WERI-Rb-1 (cell line): ENCODE results near the gene TRIP11.

Source experiments
- DNase-seq: peaks from one replicate; pipeline ENCODE4 v3.0.0-alpha.2; 2020
- H3K27ac ChIP-seq: fragments of 250-450 bp; sonication (Bioruptor Pico); 2 replicates; pipeline ENCODE4 v1.5.1; 2020; ENCODE audit warnings: mild to moderate bottlenecking, moderate library complexity
- H3K27me3 ChIP-seq: fragments of 250-450 bp; sonication (Bioruptor Pico); 2 replicates; pipeline ENCODE4 v1.5.1; 2021; ENCODE audit warnings: mild to moderate bottlenecking, low read depth, moderate library complexity; ENCODE audit not compliant: insufficient read depth, severe bottlenecking
- H3K36me3 ChIP-seq: fragments of 250-450 bp; sonication (Bioruptor Pico); 2 replicates; pipeline ENCODE4 v1.5.1; 2020; ENCODE audit warnings: mild to moderate bottlenecking, moderate library complexity
- H3K4me3 ChIP-seq: 2 replicates; pipeline ENCODE4 v1.5.1; 2011; ENCODE audit warnings: low read depth, mild to moderate bottlenecking, control low read depth, low read length
- H3K9me3 ChIP-seq: fragments of 250-450 bp; sonication (Bioruptor Pico); 2 replicates; pipeline ENCODE4 v1.5.1; 2021; ENCODE audit warnings: mild to moderate bottlenecking, moderate library complexity; ENCODE audit not compliant: severe bottlenecking
- TF ChIP-seq, protein P1 (sequence below): IDR thresholded peaks from 2 replicates; pipeline ENCODE4 v1.5.1; 2011; ENCODE audit warnings: low read depth, mild to moderate bottlenecking, control low read depth, inconsistent platforms, low read length

The TRIP11 gene

DNA sequence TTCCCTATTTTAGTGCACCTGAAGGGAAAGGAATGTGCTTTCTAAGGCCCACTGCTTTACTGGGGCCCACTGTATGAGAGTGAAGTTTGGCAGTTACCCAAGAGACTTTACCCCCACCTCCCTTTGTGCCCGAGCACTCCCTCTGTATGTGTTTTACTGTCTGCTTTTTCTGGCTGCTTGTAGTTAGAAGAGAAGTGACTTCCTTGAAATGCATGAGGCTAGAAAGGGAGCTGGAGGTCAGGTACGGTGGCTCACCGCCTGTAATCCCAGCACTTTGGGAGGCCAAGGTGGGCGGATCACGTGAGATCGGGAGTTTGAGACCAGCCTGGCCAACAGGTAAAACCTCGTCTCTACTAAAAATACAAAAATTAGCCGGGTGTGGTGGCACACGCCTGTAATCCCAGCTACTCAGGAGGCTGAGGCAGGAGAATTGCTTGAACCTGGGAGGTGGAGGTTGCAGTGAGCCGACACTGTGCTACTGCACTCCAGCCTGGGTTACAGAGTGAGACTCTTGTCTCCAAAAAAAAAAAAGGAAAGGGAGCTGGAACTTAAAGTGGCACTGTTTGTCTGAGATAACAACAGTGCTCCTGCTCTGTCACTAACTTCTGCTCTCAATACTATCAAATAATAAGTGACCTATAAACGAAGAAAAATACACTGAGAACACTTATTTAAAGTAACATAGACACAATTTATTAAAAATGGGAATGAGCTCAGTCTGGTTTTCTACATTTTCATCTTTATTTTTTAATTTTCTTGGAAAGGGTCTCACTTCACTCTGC is 5.8 kb downstream of the TRIP11 start:
- TF ChIP-seq, protein P1, sequence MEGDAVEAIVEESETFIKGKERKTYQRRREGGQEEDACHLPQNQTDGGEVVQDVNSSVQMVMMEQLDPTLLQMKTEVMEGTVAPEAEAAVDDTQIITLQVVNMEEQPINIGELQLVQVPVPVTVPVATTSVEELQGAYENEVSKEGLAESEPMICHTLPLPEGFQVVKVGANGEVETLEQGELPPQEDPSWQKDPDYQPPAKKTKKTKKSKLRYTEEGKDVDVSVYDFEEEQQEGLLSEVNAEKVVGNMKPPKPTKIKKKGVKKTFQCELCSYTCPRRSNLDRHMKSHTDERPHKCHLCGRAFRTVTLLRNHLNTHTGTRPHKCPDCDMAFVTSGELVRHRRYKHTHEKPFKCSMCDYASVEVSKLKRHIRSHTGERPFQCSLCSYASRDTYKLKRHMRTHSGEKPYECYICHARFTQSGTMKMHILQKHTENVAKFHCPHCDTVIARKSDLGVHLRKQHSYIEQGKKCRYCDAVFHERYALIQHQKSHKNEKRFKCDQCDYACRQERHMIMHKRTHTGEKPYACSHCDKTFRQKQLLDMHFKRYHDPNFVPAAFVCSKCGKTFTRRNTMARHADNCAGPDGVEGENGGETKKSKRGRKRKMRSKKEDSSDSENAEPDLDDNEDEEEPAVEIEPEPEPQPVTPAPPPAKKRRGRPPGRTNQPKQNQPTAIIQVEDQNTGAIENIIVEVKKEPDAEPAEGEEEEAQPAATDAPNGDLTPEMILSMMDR = no peak
- H3K4me3 ChIP-seq = no peak overlapping the region
- H3K27ac ChIP-seq = no peak overlapping the region

DNA sequence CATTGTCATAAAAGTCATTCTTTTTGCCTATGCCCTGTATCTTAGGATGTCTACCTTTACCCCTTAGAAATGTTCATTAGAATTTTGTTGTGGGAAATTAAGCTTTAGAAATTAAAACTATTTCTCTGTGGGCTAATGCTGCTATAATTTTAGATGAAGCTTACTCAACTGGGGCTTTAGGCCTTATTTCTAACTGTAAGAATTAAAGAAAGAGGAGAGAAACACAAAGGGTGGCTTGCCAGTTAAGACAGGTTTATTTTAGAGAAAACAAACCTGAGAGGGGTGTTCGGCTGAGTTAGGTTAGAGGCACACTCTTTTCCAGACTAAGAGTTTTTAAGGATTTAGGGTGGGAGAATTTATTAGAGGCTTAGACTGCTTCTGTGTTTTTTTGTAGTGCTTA is 6.4 kb downstream of the TRIP11 start:
- Histone ChIP-seq H3K27ac (no peak overlapping the region), H3K9me3 (no peaks in the 10 kb centered on the region), H3K4me3 (no peak overlapping the region), H3K36me3 (peaks cover 24% of the 10 kb centered on the region), H3K27me3 (no peaks in the 10 kb centered on the region)
- TF ChIP-seq, protein P1 = no peak
- DNase-seq = no peak

More for the DNA sequence above, 5.8 kb downstream of the TRIP11 start:
- Histone ChIP-seq H3K27me3 (no peaks in the 10 kb centered on the region), H3K36me3 (peaks cover 24% of the 10 kb centered on the region), H3K9me3 (no peaks in the 10 kb centered on the region)
- DNase-seq = no peak

DNA sequence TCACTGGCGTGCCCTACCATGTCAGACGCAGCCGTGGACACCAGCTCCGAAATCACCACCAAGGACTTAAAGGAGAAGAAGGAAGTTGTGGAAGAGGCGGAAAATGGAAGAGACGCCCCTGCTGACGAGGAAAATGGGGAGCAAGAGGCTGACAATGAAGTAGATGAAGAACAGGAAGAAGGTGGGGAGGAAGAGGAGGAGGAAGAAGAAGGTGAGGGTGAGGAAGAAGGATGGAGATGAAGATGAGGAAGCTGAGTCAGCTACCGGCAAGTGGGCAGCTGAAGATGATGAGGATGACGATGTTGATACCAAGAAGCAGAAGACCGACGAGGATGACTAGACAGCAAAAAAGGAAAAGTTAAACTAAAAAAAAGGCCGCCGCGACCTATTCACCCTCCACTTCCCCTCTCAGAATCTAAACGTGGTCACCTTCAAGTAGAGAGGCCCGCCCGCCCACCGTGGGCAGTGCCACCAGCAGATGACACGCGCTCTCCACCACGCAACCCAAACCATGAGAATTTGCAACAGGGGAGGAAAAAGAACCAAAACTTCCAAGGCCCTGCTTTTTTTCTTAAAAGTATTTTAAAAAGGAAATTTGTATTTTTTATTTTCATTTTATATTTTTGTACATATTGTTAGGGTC is 13.2 kb downstream of the TRIP11 start:
- peaks cover 29% of the 10 kb centered on the region for H3K36me3 ChIP-seq
- no peak for DNase-seq
- TF ChIP-seq, protein P1 = no peak
- no peak overlapping the region for H3K4me3 ChIP-seq
- H3K27ac ChIP-seq = no peak overlapping the region
- no peaks in the 10 kb centered on the region for H3K27me3 ChIP-seq
- no peaks in the 10 kb centered on the region for H3K9me3 ChIP-seq

DNA sequence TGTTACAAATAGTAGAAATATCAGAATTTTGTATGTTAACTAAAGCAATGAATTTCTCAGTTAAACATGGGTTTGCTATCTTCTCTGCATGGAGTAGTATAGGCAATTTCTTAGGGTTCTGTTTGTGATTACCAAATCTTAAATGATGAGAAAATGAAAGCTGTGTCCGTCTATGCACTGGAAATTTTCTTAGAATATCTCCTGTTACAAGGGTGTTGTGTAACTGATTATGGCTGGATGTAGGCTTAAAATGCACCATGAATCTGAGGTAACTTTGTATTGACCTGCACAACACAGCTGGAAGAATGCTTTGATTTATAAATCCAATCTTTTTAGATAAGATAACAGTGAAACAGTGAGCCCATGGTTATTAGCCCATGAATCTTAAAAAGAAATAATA is 17.8 kb downstream of the TRIP11 start:
- TF ChIP-seq, protein P1 = no peak
- Histone ChIP-seq H3K4me3 (no peak overlapping the region), H3K27ac (no peak overlapping the region), H3K9me3 (no peaks in the 10 kb centered on the region), H3K36me3 (peaks cover 24% of the 10 kb centered on the region), H3K27me3 (no peaks in the 10 kb centered on the region)
- DNase-seq = no peak

DNA sequence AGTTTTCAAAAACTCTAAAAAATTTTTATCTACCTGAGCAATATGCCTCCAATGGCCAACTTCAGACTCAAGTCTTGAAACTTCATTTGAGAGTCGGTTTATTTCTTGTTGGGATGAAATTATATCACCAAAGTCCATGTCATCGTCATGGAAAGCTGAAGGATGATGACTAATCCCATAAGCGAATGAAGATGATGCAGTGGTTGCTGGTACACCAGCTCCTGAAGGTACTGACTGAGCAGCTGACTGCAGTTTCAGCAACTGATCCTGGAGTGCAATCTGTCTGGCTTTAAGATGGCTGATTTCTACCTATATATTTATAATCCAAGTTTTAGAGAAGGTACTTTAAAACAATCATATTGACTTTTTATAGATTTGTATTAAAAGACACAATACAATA is 18.3 kb downstream of the TRIP11 start:
- TF ChIP-seq, protein P1 = no peak
- Histone ChIP-seq H3K36me3 (peaks cover 30% of the 10 kb centered on the region), H3K27me3 (no peaks in the 10 kb centered on the region), H3K27ac (no peak overlapping the region), H3K4me3 (no peak overlapping the region), H3K9me3 (no peaks in the 10 kb centered on the region)
- no peak for DNase-seq
